AG10803 (cell line): ENCODE measurements around the gene ASGR2.

Experiments used
- DNase-seq: peaks from one replicate; pipeline ENCODE4 v3.0.0; 2010; ENCODE audit warnings: low read depth
- H3K4me3 ChIP-seq: 2 replicates; pipeline ENCODE4 v1.5.1; 2011; ENCODE audit warnings: mild to moderate bottlenecking, low read length, control low read depth
- TF ChIP-seq, protein P1 (sequence below): conservative IDR thresholded peaks from 2 replicates; pipeline ENCODE4 v1.5.1; 2011; ENCODE audit warnings: mild to moderate bottlenecking, low read length, control low read depth, inconsistent platforms

The ASGR2 gene

GRCh38 chr17:7080456-7081041 lies 34.1 kb downstream of the ASGR2 start:
- TF ChIP-seq, protein P1, sequence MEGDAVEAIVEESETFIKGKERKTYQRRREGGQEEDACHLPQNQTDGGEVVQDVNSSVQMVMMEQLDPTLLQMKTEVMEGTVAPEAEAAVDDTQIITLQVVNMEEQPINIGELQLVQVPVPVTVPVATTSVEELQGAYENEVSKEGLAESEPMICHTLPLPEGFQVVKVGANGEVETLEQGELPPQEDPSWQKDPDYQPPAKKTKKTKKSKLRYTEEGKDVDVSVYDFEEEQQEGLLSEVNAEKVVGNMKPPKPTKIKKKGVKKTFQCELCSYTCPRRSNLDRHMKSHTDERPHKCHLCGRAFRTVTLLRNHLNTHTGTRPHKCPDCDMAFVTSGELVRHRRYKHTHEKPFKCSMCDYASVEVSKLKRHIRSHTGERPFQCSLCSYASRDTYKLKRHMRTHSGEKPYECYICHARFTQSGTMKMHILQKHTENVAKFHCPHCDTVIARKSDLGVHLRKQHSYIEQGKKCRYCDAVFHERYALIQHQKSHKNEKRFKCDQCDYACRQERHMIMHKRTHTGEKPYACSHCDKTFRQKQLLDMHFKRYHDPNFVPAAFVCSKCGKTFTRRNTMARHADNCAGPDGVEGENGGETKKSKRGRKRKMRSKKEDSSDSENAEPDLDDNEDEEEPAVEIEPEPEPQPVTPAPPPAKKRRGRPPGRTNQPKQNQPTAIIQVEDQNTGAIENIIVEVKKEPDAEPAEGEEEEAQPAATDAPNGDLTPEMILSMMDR = no peak
- no peak for DNase-seq
- no peak overlapping the region for H3K4me3 ChIP-seq

DNA sequence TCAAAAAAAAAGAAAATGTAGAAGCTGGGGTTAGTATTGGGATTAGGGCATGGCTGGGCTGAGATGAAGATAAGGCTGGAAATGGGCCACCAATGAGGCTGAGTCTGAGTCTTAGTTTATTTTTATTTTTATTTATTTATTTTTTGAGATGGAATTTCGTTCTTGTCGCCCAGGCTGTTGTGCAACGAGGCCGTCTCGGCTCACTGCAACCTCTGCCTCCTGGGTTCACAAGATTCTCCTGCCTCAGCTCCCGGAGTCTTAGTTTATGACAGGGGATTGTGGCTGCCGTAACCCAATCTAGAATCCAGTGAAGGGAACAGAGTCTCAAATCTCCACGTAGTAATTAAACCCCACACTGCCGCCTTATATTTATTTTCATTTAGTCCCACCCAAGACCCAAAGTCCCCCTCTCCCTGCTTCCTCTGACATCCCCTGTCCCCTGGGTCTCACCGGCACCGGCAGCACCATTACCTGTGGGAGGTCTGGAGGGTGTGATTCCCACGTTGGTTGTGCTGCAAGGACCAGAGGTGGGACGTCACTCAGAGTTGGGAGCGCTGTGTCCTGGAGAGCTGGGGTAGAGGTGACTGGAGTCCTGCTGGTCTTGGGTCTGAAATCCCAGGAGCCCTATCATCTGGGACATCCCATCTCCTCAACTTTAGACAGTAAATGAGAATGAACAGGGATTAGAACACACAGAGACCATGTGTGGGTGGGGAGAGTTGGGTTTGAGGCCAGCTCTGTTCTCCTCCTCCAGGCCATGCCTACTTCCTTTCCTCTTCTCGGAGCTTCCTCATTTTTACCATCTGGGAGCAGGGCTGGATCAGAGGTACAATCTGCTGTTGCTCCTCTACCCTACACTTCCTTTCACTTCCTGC lies 34.8 kb downstream of the ASGR2 start, which contains the start of gene CLEC10A:
Gene CLEC10A (minus strand): TSS at position 671 of the 875 bp plus-strand sequence. CDS start 1,439 bp downstream, outside the sequence.
- DNase-seq = no peak
- TF ChIP-seq, protein P1 = no peak
- no peak within 1 kb of the TSS for H3K4me3 ChIP-seq

DNA sequence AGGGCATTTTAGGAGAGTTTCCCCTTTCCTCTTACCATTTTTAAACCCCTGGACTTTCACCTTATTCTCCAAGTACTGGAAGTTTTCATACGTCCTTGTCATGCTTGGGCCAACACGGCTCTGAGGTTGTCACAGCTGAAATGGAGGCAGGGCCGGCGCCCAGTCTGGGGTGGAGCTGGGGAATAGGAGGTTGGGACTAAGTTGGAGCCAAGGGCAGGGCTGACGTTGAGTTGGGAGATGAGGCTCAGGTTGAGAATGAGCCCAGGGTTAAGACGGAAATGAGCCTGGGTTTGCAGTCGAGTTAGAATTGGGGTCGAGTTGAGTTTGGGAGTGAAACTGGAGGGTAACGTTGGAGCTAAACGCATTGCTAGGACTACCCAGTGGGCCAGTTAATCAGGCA lies 35.9 kb downstream of the ASGR2 start:
- TF ChIP-seq, protein P1 = no peak
- no peak overlapping the region for H3K4me3 ChIP-seq
- DNase-seq = no peak

DNA sequence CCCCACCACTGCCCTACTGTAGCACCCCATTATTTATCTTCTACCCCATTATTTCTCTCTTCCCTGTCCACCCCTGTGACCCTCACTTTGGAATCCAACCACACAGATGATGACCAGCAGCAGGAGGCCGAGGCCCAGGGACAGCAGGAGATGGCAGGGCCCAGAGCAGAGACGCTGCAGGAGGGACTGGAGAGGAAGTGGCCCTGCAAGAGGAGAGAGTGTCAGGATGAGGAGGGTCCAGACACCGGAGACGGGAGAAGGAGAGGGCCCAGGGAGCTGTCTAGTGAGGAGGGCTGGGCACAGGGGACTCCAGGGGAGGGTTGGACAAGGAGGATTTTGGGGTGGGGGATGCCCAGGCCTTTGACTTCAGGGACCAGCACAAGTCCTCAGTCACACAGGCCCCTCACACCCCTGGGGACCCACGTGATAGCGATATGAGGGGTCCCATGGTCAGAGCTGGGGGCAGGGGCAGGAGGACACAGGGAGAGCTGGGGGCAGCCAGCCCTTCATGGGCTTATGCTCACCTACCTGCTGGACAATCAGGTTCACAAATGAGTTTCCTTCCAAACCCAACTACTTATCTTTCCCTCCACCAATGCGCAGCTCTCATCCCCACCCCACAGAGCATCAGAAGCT lies 36.6 kb downstream of the ASGR2 start:
- no peak for DNase-seq
- H3K4me3 ChIP-seq = no peak overlapping the region
- TF ChIP-seq, protein P1 = no peak

DNA sequence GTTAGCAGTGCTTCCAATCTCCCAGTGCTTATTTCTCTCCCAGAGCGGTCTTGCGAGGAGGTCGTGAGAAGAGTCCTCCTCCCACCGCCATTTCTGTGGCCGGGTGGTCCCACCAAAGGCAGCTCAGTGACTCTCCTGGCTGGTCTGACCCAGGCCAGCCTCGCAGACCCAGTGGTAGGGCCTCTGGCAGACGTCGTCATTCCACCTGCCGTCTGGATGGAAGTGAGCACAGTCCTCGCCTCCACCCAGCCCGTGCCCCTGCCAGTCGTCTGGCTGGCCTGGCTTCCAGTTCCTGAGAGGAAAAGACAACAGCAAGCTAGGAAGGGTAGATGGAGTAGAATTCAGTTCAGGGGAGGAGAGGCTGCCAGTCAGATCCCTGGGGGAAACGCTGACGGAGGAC lies 39.7 kb downstream of the ASGR2 start:
- no peak overlapping the region for H3K4me3 ChIP-seq
- DNase-seq = no peak
- TF ChIP-seq, protein P1 = no peak

DNA sequence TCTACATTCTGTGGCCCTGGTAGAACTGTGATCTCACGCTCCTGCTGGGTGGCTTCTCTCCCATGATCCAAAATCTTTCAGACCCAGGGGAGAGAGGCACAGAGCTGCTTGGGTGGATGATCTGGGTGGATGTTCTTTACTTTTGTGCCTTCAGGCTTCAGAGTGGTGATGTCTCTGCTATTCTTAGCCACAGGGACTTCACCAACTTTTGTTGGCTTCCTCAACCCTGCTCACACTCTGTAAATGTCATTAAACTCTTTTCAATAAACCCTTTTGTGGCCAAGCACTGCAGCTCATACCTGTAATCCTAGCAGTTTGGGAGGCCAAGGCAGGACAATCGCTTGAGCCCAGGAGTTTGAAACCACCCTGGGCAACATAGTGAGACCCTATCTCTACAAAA lies 42.2 kb downstream of the ASGR2 start:
- DNase-seq = no peak
- TF ChIP-seq, protein P1 = no peak
- no peak overlapping the region for H3K4me3 ChIP-seq
